GM15510 (cell line): ENCODE data around the gene BCO2.

Source experiments
- POLR2A ChIP-seq: IDR thresholded peaks from 3 replicates; pipeline ENCODE4 v1.6.1; 2011; ENCODE audit warnings: borderline replicate concordance; ENCODE audit not compliant: insufficient read length; ENCODE audit errors: extremely low read depth

Gene BCO2

DNA sequence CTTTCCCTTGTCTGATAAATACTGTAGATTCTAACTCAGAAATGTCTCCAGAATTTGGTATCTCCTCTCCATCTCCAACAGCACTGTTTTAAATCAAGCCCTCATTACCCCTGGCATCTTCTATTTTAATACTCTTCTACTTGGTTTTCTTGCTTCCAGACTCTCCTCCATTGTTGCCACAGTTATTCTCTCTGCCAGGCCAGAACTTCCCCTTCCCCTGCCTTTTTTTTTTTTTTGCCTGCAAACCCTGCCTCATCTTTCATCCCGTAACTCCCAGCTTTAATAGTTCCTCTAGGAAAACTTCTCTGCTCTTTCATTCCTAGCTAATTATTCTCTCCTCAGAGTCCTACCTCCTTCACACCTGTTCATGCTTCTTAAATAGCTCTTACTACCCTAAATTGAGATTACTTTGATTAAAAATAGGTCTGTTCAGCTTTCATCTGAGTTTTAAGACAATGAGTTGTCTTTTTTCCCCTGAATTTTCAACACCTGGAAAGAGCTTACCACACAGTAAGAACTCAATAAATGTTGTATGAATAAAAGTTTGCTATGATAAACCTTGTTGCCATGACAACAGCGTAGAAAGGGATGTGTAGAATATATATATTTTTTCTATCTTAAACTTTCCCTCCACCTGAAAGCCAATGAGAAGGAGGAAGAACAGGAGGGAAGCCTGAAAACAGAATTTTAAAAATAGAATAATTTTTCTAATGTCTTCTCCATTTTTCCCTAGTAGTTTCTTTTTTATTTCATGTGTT is 15.0 kb upstream of the BCO2 start:
- no peak for TF ChIP-seq POLR2A

DNA sequence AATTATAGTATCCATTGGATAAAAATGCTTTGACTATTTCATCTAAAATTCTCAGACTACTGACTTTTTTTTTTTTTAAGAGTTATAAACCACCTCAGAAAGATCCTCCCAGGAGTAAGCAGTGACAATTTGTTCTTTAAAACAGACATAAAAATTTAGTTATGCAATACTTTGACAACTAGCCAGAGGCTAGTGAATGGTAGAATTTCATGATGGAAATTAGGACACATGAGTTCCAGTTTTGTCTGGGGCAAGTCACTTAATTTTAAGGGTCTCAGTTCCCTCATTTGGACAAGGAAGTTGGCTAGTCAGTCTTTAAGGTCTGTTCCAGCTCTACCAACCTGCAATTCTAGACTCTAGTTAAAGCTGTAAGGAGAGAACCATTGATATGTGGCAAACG is 14.3 kb upstream of the BCO2 start:
- TF ChIP-seq POLR2A: no peak

DNA sequence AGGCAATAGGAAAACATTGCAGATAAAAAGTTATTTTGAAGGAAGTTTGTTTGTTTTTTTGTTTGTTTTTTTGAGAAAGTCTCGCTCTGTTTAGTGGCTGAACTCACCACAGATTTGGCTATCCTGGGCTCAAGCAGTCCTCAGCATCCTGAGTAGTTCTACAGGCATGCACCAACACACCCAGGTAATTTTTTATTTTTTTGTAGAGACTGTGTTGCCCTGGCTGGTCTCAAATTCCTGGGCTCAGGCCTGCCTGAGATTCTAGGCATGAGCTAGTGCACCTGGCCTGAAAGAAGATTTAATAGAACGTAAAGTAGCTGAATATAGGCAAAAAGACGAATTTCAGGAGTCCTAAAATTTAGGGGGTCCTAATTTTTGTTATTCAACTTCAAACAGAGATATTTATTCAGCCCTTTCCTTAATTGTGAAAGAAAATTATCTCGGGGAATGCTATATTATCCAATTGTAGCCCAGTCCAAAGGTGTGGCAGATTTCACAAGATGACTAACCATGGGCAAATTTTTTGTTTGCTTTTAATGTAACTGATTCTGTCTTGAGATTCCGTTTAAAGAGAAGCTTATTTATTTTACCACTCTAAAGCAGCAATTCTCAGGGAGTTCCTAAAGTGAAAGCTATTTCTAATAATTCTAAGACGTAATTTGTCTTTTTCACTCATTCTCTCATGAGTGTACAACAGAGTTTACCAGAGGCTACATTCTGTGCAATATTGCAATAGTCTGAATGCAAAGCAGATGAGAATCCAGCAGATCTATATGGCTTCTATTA is 12.4 kb upstream of the BCO2 start:
- TF ChIP-seq POLR2A: no peak

DNA sequence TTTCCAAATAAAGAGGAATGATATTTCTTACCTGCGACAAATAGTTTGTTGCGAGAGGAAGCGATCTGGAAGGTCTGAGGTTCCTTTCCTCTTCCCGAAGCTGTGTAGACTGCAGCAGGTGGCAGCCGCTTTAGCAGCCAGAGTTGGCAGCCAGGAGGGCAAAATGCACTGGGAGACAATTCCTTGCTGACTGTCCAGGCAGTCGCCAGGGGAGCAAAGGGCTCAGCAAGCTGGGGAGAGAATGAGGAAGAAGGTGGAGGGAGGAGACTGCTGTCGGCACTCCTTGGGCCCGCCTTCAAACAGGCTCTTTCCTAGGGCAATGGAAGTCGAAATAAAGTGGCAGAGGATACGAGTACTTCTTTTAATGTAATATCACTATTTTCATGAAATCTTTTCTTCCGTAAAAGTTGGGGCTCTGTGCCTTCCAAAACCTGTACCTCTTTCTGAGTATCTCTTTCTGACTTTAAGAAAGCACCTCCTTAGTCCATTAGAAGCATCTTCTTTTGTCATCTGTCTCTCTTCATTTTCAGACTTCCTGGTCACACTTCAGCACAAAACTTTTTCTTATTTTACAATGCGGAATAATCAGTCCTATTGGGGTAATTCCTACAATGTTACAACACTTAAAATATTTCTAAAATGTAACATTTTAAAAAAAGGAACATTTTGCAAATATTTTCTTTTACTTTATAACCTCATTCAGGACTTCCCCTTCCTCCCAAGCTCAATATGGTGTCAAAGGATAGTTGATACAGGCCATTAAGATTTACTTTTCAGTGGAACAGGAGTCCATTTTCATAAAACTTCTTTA is 11.2 kb upstream of the BCO2 start, which contains the start of gene IL18:
Gene IL18, minus strand, starts transcription at position 220 of the 811 bp plus-strand sequence. CDS start 9,041 bp downstream, outside the sequence.
- no peak for TF ChIP-seq POLR2A

DNA sequence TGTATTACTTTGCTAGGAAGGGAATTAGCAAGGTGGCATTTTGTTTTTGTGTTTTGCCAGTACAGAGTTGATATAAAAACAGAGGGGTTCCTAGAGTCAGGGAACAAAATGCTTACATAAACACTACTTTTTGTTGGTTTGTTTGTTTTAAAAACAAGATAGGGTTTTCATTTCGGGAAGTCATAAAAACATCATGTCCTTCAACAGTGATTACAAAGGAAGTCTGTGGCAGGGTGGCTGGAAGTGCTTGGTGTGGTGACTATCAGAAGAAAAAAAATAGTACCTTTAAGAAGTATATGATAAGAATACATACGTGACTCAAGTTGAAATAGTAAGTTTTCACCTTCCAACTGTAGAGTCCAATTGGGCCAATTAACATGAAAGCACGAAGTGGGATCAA is 10.3 kb upstream of the BCO2 start:
- no peak for TF ChIP-seq POLR2A

DNA sequence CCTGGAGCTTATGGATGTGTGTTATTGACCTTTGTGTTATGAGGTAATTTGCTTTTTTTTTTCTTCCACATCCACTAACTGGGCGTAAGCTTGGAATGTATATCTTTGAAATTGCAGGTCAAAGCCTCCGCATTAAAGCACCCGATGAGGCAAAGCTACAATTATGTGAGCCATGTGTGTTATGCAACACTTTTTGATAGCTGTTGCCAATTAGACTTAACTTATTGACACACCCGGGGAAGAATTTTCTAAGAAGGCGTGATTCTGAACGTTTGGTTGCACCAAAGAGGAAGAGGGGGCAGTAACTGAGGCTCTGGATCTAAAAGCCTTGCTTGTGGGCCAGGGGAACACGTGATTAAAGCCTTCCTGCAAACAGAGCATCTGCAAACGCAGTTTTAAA is 8.8 kb upstream of the BCO2 start:
- no peak for TF ChIP-seq POLR2A

DNA sequence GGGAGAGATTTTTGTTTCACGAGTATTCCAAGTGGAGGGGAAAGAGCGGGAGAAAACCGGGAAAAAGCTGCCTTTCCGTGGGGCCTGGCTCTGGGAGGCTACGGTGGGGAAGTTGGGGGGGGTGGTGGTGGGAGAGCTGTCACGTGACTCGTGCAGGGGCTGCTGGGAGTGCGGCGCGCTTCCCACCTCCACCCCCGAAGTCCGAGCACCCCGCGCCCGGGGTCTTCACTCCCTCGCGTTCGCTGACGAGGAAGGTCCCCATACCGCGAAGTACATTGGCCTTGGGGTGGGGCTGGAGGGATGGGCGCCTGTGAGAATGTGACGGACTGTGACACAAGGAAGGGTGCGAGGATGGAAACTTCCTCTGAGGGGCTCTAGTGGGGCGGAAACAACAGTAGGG is 8.2 kb upstream of the BCO2 start, which contains the start of gene TEX12:
Gene TEX12, plus strand, starts transcription at position 228 of the 400 bp plus-strand sequence. CDS start 1,897 bp downstream, outside the sequence.
- TF ChIP-seq POLR2A: no peak

DNA sequence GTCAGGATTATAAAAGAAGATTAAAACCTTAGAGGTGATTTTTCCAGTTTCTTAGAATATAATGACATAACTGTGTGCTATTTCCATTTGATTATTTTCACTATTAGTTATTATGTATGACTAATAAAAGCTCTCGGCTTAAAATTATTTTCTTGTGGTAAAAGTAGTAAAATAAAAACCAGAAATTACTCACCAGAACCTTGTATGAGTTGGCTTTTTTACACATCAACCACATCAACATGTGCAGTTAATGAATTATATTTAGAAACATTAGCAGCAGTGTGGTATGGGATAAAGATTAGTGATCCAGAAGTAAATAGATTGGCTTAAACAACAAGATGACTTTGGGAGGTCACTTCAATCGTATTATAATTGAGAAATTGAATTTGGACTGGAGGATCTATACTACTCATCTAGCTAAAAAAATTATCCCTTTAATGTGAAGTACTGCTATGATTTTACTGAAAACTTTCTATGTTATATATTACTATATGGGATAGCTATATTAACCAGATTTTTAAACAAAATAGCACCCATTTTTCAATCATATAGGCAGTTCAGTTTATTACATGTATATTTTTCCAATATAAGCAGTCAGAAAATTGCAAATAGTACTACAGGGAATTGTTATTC is 2.8 kb upstream of the BCO2 start:
- no peak for TF ChIP-seq POLR2A

DNA sequence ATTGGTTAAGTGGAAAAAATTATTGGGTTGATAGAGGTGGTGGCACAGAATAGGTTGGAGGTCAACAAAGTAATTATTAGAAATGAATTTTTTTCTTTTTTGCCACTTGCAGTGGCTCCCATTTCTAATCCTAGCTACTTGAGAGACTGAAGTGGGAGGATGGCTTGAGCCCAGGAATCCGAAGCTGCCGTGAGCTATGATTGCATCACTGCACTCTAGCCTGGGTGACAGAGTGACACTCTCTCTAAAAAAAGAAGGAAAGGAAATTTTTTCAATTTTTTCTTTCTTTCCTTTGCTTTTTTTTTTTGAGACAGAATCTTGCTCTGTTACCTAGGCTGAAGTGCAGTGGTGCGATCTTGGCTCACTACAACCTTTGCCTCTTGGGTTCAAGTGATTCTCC is 2.2 kb upstream of the BCO2 start:
- TF ChIP-seq POLR2A: no peak

DNA sequence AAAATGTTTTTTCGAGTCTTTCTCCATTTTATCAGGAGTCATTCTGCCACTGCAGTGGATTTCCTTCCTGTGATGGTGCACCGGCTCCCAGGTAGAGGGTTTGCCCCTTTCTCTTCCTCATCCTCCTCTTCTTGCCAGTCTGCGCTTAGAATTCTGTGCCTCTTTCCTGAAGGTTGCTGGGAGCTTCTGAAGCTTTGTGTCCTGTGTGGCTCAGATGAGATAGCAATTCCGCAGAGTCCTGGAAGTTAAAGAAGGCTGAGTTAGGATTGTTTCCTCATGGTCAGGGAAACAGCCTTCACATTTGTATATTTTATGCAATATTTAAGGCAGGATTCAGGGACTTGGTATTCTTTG is 264 bp downstream of the BCO2 start:
- no peak for TF ChIP-seq POLR2A

DNA sequence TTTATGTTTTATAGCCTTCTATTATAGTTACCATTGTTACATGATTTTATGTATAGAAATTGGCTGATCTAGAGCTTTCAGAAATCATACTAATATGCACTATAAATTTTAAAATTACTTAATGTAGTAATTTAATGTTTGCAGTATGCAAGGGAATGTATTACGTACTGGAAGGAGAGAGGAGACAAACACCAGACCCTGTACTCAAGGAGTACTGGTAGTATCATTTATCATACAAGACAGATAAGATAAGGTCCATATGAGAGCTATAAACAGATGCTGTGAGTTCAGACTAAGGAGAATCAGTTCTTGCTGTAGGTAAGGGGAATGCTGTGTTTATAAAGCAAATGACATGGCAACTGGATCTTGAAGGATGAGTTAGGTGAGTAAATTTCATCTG is 765 bp downstream of the BCO2 start:
- TF ChIP-seq POLR2A: no peak

DNA sequence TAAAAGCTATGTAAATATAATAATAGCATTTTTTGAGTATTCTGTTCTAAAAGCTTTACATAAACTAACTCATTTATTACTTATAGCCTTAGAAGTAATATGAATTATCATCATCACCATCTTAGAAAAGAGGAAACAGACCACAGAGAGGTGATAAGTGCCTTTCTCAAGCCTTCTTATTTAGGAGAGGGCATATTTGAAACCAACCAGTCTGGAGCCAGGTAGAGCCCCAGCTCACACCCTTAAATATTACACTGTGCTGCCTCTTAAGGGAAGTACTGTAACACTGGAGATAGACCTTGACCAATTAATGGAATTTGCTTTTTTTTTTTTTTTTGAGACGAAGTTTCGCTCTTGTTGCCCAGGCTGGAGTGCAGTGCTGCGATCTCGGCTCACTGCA is 2.3 kb downstream of the BCO2 start:
- no peak for TF ChIP-seq POLR2A

DNA sequence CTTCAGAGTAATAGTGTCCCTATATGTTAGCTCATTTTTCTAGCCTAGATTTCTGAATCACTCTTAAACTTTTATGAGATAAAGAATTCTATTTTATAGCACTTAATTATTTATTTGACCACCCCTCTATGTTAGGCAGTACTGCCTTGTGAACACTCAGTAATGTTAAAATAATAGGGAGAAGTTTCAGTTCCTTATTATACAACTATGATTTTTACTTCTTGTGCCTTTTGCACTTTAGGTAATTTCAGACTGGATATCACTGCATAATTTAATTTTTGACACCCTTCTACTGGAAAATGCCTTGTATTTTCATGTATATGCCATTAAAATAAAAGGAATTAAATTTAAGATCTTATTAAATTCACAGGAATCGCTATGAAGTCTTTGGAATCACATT is 3.1 kb downstream of the BCO2 start:
- no peak for TF ChIP-seq POLR2A

DNA sequence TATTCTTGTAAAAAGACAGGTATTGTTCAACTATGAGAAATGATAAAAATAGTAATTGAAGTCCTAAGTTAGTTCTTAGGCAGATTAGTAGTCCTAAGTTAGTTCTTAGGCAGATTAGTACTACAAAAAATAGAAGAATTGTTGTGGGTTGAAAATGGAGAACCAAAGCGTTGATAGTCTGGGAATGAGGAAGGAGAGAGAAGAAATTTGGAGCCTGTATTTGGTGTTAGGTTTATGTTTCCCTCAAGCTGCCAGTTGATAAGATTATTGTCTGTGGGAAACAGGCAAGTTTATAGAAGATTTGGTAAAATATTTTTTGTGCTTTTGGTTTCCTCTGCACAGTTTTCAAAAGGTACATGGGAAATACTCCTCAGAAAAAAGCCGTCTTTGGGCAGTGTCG is 3.6 kb downstream of the BCO2 start:
- no peak for TF ChIP-seq POLR2A

DNA sequence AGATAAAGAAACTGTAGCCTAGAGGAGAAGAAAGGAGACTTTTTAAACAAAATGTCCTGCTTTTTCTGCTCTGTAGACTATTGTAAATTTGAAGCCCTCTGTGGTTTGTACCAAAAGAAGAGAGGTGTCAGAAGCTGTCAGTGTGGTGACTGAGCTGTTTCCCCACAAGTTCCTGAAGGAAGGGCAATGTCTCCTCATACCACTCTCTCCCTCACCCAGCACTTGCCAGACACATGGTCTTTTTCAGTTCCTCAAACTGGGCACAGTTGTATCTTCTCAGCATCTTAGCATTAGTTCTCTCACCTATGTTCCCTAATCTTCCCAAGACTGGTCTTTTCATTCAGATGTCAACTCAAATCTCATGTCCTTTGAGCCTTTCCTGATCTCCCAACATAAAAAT is 4.3 kb downstream of the BCO2 start:
- TF ChIP-seq POLR2A: no peak
